NB4 (cell line): ENCODE measurements around the gene NBEA.

Experiments
- MYC ChIP-seq: IDR thresholded peaks from 2 replicates; pipeline ENCODE4 v1.6.1; 2011; ENCODE audit warnings: low read depth, low read length
- POLR2A ChIP-seq: IDR thresholded peaks from 2 replicates; pipeline ENCODE4 v1.6.1; 2011; ENCODE audit warnings: mild to moderate bottlenecking; ENCODE audit not compliant: insufficient read length; ENCODE audit errors: extremely low read depth
- TF ChIP-seq, protein P1 (sequence below): IDR thresholded peaks from one replicate; pipeline ENCODE4 v1.5.1; 2012; ENCODE audit warnings: low read depth, low read length

DNA sequence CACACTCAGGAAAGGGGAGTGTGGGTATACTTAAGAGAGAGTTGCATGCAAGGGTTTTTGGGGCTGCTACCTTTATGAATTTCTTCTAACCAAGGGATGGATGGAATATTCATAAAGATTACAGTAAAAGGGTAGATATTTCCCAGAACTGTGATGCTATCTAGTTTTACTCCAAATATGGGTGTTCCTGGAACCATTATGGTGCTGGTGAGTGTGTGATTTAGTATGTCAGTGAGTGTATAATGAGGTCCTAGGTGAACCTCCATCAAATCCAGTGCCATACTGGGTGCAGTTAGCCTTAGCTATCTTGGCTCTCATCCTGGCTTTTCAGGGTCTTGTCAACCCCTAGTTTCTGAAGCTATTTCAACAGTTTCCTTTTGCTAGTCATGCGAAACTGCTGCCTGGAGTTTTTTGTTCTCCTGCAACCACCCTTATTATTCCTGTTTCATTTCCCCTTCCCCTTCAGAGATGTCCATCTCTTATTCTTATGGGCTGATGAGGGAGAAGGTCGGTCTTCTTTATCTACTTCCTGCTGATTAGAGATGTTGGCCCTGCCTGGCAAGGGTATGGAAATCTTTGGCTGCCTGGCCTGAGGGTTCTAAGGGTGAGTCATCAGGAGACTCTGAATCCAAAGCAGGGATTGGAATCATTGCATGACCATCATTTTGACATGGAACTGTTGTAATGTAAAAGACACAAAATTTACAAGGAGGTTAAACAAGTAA, 202.3 kb downstream of the NBEA start:
- TF ChIP-seq, protein P1, sequence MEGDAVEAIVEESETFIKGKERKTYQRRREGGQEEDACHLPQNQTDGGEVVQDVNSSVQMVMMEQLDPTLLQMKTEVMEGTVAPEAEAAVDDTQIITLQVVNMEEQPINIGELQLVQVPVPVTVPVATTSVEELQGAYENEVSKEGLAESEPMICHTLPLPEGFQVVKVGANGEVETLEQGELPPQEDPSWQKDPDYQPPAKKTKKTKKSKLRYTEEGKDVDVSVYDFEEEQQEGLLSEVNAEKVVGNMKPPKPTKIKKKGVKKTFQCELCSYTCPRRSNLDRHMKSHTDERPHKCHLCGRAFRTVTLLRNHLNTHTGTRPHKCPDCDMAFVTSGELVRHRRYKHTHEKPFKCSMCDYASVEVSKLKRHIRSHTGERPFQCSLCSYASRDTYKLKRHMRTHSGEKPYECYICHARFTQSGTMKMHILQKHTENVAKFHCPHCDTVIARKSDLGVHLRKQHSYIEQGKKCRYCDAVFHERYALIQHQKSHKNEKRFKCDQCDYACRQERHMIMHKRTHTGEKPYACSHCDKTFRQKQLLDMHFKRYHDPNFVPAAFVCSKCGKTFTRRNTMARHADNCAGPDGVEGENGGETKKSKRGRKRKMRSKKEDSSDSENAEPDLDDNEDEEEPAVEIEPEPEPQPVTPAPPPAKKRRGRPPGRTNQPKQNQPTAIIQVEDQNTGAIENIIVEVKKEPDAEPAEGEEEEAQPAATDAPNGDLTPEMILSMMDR, result no peak
- TF ChIP-seq POLR2A (no peak), MYC (no peak)
